Measurements from ENCODE around the gene MCCC2.
"Not testable (repeated sequence)": the region's sequence is repeated elsewhere in the genome, so short reads cannot be mapped to it uniquely, and the experiment has no call there.

MCCC2 gene

DNA sequence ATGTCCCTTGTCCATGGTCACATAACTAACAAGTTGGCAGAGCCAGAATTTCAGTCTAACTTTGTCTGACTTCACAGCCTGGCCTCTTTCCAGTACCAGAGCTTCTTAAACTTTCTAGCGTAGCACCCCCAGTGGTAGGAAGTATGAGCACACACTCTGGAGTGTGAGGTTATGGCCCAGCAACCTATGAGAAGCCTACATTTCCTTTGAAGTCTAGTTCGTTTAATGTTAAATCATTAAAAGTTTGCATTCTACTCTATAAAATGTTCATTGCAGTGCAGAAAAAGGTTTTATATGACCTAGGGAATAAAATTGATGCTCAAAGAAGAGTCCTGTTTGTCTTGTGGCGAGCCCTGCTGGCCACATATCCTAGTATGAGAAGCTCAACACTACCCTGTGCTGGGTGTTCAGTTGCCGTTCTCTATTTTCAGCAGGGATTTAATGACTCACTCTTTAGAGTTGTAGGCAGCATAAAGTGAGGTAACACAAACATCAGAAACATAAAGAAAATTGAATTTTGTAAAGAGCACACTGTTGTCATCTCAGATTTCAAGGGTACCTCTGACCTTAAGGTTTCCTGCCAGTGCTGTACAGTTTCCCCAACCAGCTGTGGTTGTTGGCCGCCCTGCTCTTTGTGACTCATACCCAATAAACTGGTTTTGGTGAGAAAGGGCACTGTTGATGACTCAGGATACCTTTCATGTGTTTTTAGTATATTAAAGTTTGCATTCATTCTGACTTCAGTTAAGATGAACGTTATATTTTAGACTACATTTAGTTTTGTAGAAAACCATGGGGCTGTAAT, 14.3 kb downstream of the MCCC2 start:
- Histone ChIP-seq H3K4me1 (ENCODE audit: control insufficient read depth, low read depth, low read length) (no peaks in the 10 kb centered on the region), H3K36me3 (ENCODE audit: control insufficient read depth, low read depth, low read length) (peaks cover 18% of the 10 kb centered on the region)

DNA sequence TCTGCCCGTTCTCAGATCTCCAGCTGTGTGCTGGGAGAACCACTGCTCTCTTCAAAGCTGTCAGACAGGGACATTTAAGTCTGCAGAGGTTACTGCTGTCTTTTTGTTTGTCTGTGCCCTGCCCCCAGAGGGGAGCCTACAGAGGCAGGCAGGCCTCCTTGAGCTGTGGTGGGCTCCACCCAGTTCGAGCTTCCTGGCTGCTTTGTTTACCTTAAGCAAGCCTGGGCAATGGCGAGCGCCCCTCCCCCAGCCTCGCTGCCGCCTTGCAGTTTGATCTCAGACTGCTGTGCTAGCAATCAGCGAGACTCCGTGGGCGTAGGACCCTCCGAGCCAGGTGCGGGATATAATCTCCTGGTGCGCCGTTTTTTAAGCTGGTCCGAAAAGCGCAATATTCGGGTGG, 22.8 kb downstream of the MCCC2 start:
- H3K36me3 ChIP-seq (ENCODE audit: control insufficient read depth, low read depth, low read length); H3K27me3 ChIP-seq (ENCODE audit: control insufficient read depth, insufficient read depth, low read length); H3K4me1 ChIP-seq (ENCODE audit: control insufficient read depth, low read depth, low read length); H3K9ac ChIP-seq (ENCODE audit: low read length); H3K4me3 ChIP-seq (ENCODE audit: low read length); H3K27ac ChIP-seq (ENCODE audit: low read length); H3K9me3 ChIP-seq (ENCODE audit: control insufficient read depth, low read depth, low read length): not testable (repeated sequence)

More for the DNA sequence above, 14.3 kb downstream of the MCCC2 start:
- no peak overlapping the region for H3K27ac ChIP-seq (ENCODE audit: low read length)
- H3K9ac ChIP-seq (ENCODE audit: low read length): no peak overlapping the region
- H3K9me3 ChIP-seq (ENCODE audit: control insufficient read depth, low read depth, low read length): no peaks in the 10 kb centered on the region
- no peak overlapping the region for H3K4me3 ChIP-seq (ENCODE audit: low read length)
- no peaks in the 10 kb centered on the region for H3K27me3 ChIP-seq (ENCODE audit: control insufficient read depth, insufficient read depth, low read length)

GRCh38 chr5:71615809-71616208, 28.7 kb downstream of the MCCC2 start:
- no peaks in the 10 kb centered on the region for H3K9me3 ChIP-seq (ENCODE audit: control insufficient read depth, low read depth, low read length)
- H3K4me3 ChIP-seq (ENCODE audit: low read length): no peak overlapping the region
- H3K27ac ChIP-seq (ENCODE audit: low read length): no peak overlapping the region
- no peak overlapping the region for H3K9ac ChIP-seq (ENCODE audit: low read length)
- H3K4me1 ChIP-seq (ENCODE audit: control insufficient read depth, low read depth, low read length): no peaks in the 10 kb centered on the region
- H3K36me3 ChIP-seq (ENCODE audit: control insufficient read depth, low read depth, low read length): peaks cover 9% of the 10 kb centered on the region
- H3K27me3 ChIP-seq (ENCODE audit: control insufficient read depth, insufficient read depth, low read length): no peaks in the 10 kb centered on the region

DNA sequence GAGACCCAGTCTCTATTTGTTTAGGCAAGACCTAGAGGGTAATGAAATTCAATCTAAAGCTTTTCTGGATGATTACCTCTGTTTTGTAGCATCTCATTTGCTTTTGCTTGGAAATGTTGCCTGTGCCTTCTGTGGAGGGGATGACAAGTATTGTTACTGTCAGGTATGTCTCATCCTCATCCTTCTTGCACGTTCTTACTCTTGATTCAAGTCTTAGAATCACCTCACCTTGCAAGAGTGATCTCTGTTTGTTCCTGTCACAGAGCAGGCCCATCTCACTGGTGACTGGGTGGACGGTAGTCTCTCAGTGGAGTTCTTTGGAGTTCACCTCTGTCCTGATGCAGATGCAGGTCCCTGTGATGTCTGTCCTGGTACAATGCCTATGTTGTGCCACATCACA, 33.5 kb downstream of the MCCC2 start:
- no peak overlapping the region for H3K27ac ChIP-seq (ENCODE audit: low read length)
- H3K36me3 ChIP-seq (ENCODE audit: control insufficient read depth, low read depth, low read length): peaks cover 11% of the 10 kb centered on the region
- no peak overlapping the region for H3K4me3 ChIP-seq (ENCODE audit: low read length)
- H3K27me3 ChIP-seq (ENCODE audit: control insufficient read depth, insufficient read depth, low read length): no peaks in the 10 kb centered on the region
- H3K9ac ChIP-seq (ENCODE audit: low read length): no peak overlapping the region
- H3K9me3 ChIP-seq (ENCODE audit: control insufficient read depth, low read depth, low read length): no peaks in the 10 kb centered on the region
- no peaks in the 10 kb centered on the region for H3K4me1 ChIP-seq (ENCODE audit: control insufficient read depth, low read depth, low read length)

DNA sequence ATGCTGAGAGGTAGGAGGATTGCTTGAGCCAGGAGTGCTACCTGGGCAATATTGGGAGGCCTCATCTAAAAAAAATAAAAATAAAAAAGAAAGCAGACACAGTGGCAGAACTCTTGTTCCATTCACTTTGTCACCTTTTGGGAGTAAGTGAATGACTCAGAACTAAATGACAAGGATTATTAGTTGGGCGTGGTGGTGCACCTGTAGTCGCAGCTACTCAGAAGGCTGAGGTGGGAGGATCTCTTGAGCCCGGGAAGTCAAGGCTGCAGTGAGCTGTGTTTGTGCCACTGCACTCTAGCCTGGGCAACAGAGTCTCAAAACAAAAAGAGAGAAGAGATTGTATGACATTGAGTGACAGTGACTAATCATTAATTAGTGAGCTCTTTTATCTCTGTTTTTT, 34.1 kb downstream of the MCCC2 start:
- Histone ChIP-seq H3K36me3 (ENCODE audit: control insufficient read depth, low read depth, low read length) (peaks cover 6% of the 10 kb centered on the region), H3K9me3 (ENCODE audit: control insufficient read depth, low read depth, low read length) (no peaks in the 10 kb centered on the region), H3K9ac (ENCODE audit: low read length) (no peak overlapping the region), H3K4me3 (ENCODE audit: low read length) (no peak overlapping the region), H3K4me1 (ENCODE audit: control insufficient read depth, low read depth, low read length) (no peaks in the 10 kb centered on the region), H3K27me3 (ENCODE audit: control insufficient read depth, insufficient read depth, low read length) (no peaks in the 10 kb centered on the region), H3K27ac (ENCODE audit: low read length) (no peak overlapping the region)

GRCh38 chr5:71621741-71622140, 34.6 kb downstream of the MCCC2 start:
- Histone ChIP-seq H3K9me3 (ENCODE audit: control insufficient read depth, low read depth, low read length) (no peaks in the 10 kb centered on the region), H3K36me3 (ENCODE audit: control insufficient read depth, low read depth, low read length) (peaks cover 6% of the 10 kb centered on the region), H3K27me3 (ENCODE audit: control insufficient read depth, insufficient read depth, low read length) (no peaks in the 10 kb centered on the region), H3K4me1 (ENCODE audit: control insufficient read depth, low read depth, low read length) (no peaks in the 10 kb centered on the region), H3K27ac (ENCODE audit: low read length) (no peak overlapping the region), H3K9ac (ENCODE audit: low read length) (no peak overlapping the region), H3K4me3 (ENCODE audit: low read length) (no peak overlapping the region)

GRCh38 chr5:71623221-71623794, 36.2 kb downstream of the MCCC2 start:
- Histone ChIP-seq H3K4me1 (ENCODE audit: control insufficient read depth, low read depth, low read length) (no peaks in the 10 kb centered on the region), H3K9ac (ENCODE audit: low read length) (no peak overlapping the region), H3K27ac (ENCODE audit: low read length) (no peak overlapping the region), H3K36me3 (ENCODE audit: control insufficient read depth, low read depth, low read length) (peaks cover 6% of the 10 kb centered on the region), H3K4me3 (ENCODE audit: low read length) (no peak overlapping the region), H3K9me3 (ENCODE audit: control insufficient read depth, low read depth, low read length) (no peaks in the 10 kb centered on the region), H3K27me3 (ENCODE audit: control insufficient read depth, insufficient read depth, low read length) (no peaks in the 10 kb centered on the region)

DNA sequence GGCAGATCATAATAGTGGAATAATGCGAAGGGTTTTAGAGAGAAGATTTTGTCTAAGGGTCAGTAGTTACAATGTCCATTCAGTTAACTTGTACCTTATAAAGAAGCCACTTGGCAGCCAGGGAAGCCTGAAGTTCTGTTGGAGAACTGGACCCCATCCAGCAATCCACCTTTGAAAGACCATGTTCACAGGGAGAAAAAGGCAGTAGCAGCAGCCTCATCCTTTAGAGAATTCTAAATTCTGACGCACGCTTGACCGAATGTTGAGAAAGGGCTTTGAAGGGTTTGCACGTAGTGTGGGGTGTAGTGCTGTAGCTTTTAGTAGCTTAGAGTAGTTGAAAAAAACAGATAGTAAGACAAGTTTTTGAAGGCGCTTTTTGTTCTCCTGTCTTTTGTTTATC, 42.8 kb downstream of the MCCC2 start:
- no peaks in the 10 kb centered on the region for H3K27me3 ChIP-seq (ENCODE audit: control insufficient read depth, insufficient read depth, low read length)
- no peak overlapping the region for H3K4me3 ChIP-seq (ENCODE audit: low read length)
- H3K36me3 ChIP-seq (ENCODE audit: control insufficient read depth, low read depth, low read length): no peaks in the 10 kb centered on the region
- H3K9me3 ChIP-seq (ENCODE audit: control insufficient read depth, low read depth, low read length): no peaks in the 10 kb centered on the region
- no peak overlapping the region for H3K9ac ChIP-seq (ENCODE audit: low read length)
- H3K4me1 ChIP-seq (ENCODE audit: control insufficient read depth, low read depth, low read length): no peaks in the 10 kb centered on the region
- H3K27ac ChIP-seq (ENCODE audit: low read length): no peak overlapping the region

DNA sequence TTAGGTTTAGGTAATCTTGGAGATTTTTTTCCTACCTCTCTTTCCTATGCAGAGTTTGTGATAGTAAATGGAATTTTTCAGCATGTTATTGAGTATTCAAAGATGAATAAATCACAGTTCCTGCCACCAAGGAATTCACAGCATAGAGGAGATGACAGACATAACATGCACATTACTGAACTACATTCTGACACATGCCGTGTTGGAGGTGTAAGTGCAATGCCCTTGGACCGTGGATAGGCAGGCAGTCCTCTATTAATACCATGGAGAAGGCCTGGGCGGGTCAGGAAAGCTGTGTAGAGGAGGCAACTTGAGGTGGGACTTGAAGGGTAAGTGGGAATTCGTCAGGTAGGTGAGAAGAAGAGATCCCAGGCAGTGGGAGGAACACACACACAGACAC, 43.9 kb downstream of the MCCC2 start:
- no peaks in the 10 kb centered on the region for H3K4me1 ChIP-seq (ENCODE audit: control insufficient read depth, low read depth, low read length)

GRCh38 chr5:71632168-71632567, 45.0 kb downstream of the MCCC2 start:
- Histone ChIP-seq H3K27me3 (ENCODE audit: control insufficient read depth, insufficient read depth, low read length) (no peaks in the 10 kb centered on the region), H3K9me3 (ENCODE audit: control insufficient read depth, low read depth, low read length) (no peaks in the 10 kb centered on the region), H3K9ac (ENCODE audit: low read length) (no peak overlapping the region), H3K36me3 (ENCODE audit: control insufficient read depth, low read depth, low read length) (peaks cover 4% of the 10 kb centered on the region), H3K4me3 (ENCODE audit: low read length) (no peak overlapping the region), H3K4me1 (ENCODE audit: control insufficient read depth, low read depth, low read length) (no peaks in the 10 kb centered on the region), H3K27ac (ENCODE audit: low read length) (no peak overlapping the region)

More for the DNA sequence above, 43.9 kb downstream of the MCCC2 start:
- Histone ChIP-seq H3K36me3 (ENCODE audit: control insufficient read depth, low read depth, low read length) (peaks cover 4% of the 10 kb centered on the region), H3K27me3 (ENCODE audit: control insufficient read depth, insufficient read depth, low read length) (no peaks in the 10 kb centered on the region), H3K9ac (ENCODE audit: low read length) (no peak overlapping the region), H3K27ac (ENCODE audit: low read length) (no peak overlapping the region), H3K9me3 (ENCODE audit: control insufficient read depth, low read depth, low read length) (no peaks in the 10 kb centered on the region), H3K4me3 (ENCODE audit: low read length) (no peak overlapping the region)

DNA sequence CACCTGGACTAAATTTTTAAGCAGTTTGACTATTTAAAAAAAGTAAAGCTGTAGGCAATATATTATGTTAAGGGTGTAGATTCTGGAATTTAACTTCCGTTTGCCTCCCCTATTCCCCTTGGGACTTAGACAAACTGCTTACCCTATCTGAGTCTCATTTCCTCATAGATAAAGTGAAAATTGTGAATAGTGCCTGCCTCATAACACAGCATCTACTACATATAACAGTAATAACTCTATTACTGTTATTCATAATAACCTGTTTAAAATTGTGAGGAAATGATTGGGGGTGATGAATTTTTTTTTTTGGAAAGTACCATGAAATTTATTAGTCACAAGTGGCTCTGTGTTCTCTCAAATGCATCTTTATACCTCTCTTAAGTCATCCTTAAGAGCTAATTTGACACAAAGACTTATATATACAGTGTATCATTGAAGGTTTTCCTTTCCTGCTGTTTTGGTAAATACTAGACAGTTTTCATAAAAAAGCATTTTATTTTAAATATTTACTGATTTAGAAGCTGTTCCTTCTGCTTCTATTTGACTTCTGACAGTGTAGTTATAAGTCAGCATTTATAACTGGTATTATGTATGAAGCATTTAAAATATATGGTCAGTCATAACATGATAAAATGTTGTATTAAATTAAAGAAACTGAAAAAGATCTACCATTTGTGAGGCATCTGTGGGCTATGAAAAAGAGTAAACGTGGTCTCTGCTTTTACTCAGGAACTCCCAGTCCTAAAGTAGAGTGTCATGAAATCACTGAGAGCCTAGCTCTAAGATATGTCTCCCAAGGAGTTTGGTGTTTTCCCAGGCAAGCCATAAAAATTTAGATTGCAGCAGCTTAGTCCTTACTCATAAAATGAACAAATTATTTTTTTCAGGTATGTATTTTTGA, 46.4 kb downstream of the MCCC2 start:
- Histone ChIP-seq H3K4me1 (ENCODE audit: control insufficient read depth, low read depth, low read length) (no peaks in the 10 kb centered on the region), H3K27me3 (ENCODE audit: control insufficient read depth, insufficient read depth, low read length) (no peaks in the 10 kb centered on the region), H3K4me3 (ENCODE audit: low read length) (no peak overlapping the region), H3K27ac (ENCODE audit: low read length) (no peak overlapping the region), H3K36me3 (ENCODE audit: control insufficient read depth, low read depth, low read length) (peaks cover 4% of the 10 kb centered on the region), H3K9ac (ENCODE audit: low read length) (no peak overlapping the region), H3K9me3 (ENCODE audit: control insufficient read depth, low read depth, low read length) (no peaks in the 10 kb centered on the region)

Data from iPS-18a (cell line).